T-helper 9 cell (primary cell): ENCODE results near the gene CDH12.
"Not testable (repeated sequence)": the region's sequence is repeated elsewhere in the genome, so short reads cannot be mapped to it uniquely, and the experiment has no call there.

Experiments
- DNase-seq: peaks from one replicate; pipeline ENCODE4 v3.0.0-alpha.2; 2020

CDH12 gene

DNA sequence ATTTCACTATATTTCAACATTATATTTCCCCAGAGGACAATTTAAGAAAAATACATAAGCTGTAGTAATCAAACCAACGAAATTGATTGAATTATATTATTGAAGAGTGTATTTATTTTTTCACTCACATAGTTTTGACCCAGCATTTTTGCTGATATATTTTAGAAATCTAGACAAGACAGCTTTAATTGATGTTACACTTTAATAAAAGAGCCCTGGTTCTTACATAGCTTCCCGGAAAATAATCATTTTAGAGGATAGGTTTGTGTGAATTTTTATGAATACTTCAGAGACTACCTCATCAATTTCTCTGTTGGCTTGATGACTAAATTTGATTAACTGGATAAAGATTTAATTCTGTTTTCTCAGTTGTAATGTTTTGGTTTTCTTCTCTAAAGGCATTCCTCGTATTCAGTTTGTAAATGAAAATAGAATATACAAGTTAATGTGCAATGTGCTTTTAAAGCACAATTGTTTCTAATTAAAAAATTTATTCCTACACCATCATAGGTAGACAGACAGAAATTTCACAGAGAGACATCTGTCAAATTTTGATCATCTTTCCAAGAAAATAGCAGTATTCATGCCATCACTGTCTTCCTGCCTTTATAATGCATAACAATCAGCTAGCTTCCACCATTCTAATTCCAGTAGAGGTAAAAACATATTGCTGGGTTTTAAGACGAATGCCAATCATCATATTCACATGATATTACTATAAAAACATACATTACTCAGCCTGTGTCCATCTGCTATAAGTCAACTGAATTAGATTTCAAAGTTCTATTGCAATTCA, 441.4 kb downstream of the CDH12 start:
- DNase-seq: no peak

DNA sequence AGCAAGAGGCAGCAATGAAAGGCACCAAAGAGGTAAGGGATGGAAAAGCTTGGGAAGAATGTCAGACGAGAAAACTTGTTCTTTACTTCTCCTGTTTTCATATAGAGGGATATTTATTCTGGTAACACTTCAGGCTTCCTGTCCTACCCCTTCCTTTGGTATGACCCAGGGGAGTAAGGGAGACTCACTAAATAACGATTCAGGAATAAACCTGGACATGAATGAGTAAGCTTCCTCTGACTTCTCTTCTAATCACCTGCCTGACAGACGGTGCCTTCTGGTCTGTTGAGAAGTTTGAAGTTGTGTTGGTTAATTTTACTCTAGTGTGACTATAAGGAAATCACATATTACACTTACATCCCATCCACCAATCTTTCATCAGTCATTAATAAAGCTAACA, 461.2 kb downstream of the CDH12 start:
- no peak for DNase-seq

DNA sequence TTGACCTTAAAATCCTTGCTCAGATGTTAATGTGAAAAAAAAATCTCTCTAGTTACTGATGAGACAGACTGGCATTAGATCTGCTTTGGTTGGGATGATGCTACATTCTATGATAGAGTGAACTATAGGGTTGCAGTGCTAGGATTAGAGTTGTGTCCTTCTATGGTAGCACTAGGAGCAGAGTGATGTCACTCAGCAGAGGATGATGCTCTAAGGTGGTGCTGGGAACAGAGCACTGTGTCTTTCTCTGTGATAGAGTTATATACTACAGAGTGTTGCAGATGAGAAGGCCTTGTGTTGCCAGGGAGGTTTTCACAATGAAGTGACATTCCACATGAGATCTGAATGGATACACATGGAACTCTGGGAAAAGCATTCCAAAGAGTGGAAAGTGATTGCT, 462.3 kb downstream of the CDH12 start:
- no peak for DNase-seq

DNA sequence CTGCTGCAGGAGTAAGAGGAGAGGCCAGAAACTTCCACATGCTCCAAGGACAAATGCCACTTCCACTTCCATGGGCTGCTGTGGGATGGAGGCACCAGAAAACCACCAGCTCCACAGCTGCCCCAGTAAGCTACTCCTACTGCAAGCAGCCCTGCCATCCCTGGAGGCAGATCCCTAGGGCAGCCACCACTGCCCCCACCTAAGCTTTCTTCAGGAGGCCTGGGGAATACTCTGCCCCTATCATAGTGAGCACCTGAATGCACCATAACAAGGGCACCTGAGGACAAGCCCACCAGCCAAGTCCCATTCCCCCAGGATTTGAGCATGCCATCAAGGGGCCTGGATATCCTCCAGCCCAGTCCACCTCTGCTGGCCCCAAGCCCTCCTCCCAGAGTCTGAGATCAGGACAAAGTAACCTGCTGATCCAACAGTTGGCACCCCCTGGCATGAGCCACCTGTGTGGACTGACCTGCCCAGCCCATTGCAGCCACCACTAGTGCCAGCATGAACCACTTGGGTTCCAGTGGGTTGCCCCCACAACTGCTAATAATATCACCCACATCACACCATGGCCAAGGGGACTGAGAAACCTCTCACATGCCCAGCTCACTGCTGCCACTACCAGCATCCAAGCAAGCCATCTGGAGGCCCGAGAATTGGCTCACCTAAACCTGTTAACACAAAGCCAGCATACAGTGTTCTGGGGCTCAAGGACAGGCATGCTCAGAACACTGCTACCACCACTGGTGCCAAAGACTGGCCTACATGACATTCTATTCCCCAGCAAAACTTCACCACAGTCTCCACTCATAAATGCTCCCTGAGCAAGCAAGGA, 480.1 kb downstream of the CDH12 start:
- DNase-seq: no peak

DNA sequence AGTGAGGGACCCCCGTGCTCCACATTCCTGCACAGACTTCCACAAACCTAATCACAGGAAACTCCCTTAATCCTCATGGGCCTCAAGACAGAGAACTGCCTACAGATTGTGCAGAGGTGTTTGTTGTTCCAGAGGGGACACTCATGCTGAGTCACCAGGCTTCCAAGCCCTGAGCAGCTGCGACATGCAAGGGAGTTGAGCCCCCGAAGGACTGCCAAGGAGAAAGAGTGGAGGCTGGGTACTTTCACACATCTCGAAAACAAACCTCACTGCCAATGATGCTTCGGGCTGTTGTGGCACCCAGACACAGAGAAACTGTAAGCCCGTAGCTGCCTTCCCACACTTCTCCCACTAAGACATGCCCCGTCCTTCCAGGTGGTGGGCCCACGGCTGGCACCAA, 480.8 kb downstream of the CDH12 start:
- DNase-seq: no peak

DNA sequence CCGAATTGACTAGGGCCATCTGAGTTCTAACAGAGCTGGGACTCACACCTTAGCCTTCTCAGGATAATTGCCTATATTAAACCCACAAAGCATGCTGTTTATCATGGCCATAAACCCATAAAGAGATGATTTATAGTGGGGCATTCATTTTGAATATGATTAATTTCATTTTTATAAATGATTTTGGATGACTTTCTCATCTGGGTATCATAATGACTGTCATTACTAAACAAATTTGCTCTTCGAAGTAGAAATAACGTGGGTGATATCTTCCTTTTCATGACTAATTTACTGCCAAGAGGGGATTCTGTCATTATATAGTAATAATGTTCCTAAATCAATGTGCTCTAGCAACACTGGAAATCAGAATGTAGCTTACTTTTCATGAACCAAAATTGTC, 498.2 kb downstream of the CDH12 start:
- DNase-seq: no peak

DNA sequence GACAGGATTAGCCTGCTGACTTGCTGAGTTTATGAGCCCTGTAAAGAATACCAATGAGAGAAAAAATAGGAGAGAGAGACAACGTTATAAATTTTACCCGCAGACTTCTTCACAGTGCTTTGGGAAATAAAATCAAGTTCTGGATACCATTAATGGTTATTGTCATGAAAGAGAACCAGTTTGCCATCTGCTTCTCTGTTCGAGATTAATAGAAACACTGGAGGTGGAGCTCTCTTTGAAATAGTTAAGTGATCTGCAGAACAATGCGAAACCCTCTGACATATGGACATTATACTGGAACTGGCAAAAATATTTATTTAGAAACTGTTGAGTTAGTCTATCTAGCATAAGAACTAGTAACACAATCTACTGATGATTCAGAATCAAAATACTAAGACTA, 500.7 kb downstream of the CDH12 start:
- DNase-seq: no peak

DNA sequence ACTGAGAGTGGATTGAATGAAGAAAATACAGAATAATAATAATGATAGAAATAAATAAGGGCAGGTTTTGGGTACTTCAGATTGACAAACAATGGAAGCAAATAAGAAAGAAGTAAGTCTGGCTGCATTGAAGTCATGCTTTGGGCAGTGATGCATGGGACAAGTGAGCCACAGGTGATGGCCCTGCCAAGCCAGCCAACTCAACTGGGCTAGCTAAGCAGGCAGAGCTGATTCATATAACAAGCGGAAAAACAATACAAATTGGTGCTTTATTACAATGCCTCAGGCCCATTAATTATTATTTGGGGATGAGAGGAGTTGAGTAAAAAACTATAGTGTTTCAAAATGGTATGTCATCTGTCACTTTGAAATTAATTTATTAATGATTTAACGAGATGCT, 502.0 kb downstream of the CDH12 start:
- DNase-seq: no peak

DNA sequence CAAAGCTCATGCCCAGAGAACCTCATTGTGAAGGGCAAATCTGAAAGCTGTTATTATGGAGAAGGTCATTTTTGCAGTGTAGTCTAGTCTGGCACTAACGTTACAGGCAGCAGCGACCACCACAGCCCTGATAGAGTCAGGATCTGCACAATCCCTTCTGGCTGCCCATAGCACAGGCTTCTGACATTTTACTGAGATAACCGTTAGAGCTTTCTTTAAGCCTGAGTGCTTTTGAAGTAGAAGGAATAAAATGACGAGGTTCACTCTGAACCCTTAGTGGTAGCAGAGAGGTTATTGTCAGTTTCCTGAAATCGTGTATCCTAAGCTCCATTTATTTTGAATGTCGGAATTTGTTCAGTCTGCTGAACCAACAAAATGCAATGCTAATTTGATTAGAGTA, 505.1 kb downstream of the CDH12 start:
- DNase-seq: no peak

DNA sequence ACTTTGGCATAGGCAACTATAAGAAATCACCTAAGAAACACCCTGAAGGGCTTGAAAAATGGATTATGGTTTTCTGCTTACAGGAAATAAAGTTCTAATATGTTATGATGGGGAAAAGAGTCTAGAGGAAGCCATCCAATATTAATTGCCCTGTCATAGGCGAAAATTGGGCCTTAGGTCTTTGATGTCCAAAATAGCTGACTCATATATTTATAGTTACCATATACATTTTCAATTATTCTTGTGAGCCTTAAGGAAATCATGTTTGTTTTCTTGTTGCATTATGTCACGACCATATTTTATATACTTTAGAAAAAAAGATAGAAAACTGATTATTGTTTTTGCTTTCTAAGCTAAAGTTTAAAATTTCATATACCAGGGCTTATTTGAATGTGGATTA, 509.1 kb downstream of the CDH12 start:
- DNase-seq: no peak

DNA sequence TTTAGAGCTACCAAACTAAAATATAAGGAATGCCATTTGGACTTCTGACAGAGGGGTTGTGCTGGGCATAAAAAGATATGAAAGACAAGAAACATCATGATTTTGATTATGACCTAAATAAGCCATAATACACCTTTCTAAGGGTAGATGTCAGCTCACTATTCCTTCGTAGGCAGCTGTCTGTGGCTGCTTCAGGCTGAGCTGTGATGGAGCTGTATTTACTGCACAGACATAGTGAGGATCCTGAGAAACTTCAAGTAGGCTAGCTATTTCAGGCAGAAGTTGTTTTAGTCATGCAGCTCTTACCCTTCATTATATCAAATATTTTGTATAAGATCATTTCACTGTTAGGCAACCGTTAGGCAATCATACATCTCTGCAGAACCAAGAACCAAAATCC, 511.7 kb downstream of the CDH12 start:
- DNase-seq: no peak

DNA sequence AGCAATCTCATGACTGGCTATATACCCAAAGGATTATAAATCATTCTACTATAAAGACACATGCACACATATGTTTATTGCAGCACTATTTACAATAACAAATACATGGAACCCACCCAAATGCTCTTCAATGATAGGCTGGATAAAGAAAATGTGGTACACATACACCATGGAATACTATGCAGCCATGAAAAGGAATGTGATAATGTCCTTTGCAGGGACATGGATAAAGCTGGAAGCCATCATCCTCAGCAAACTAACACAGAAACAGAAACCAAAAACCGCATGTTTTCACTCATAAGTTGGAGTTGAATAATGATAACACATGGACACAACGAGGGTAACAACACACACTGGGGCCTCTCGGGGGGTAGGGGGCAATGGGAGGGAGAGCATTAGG, 520.2 kb downstream of the CDH12 start:
- not testable (repeated sequence) for DNase-seq

DNA sequence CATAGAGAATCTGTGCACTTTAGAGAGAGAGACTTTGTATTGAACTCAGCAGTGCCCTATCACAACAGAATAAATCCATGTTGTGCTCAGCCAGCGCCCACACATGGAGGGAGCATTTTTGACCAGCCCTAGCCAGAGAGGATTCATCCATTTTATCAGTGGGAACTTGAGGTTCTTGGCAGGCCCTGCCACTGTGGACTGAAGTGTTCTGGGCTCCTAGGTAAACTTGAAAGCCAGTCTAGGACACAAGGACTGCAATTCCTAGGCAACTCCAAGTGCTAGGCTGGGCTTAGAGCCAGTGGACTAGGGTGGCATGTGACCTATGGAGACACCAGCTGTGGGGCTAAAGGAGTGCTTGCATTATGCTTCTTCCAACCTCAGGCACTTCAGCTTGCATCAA, 523.5 kb downstream of the CDH12 start:
- no peak for DNase-seq

DNA sequence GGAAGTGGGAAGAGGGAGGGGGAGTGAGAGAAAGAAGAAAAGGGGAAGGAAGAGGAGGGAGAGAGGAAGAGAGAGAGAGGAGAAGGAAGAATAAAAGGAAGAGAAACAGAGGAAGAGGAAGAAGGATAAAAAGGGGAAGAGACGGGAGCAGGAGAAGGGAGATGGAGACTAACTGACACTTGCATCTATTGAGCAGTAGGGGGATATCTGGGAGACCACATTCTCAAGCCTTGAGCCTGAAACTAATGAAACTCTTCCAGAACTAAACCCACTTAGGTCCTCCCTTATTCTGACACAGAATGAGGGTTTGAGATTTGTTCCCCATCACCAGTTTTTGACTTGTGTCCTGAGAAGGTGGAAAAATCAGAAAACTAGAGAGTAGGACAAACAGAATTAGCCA, 533.3 kb downstream of the CDH12 start:
- DNase-seq: no peak

DNA sequence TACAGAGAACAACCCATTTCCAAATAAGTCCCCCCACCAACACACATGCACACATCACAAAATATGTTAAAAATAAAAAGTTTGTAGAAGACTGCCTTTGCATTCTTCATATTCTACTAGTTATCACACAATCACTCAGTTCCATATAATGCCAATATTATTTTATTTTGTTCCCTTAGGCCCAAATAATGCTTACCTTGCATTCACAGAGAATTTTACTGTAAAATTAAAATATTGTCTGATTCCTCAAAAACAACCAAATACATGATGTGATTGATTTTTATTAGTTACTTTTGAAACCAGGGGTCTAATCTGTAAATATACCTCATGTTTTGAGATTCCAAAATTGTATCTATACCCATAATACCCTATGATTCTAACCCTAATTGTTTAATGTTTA, 536.9 kb downstream of the CDH12 start:
- no peak for DNase-seq

DNA sequence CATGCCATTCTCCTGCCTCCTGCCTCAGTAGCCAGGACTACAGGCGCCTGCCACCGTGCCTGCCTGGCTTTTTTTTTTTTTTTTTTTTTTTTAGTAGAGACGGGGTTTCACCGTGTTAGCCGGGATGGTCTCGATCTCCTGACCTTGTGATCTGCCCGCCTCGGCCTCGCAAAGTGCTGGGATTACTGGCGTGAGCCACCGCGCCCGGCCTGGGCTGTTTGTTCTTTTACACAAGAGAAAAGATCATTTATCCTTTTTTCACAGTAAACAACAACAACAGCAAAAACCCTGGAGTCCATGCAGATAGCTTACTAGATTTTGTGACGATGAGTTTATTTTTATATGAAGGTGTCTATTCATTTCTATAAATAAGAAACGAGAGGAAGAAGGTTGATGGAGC, 538.1 kb downstream of the CDH12 start:
- DNase-seq: not testable (repeated sequence)

DNA sequence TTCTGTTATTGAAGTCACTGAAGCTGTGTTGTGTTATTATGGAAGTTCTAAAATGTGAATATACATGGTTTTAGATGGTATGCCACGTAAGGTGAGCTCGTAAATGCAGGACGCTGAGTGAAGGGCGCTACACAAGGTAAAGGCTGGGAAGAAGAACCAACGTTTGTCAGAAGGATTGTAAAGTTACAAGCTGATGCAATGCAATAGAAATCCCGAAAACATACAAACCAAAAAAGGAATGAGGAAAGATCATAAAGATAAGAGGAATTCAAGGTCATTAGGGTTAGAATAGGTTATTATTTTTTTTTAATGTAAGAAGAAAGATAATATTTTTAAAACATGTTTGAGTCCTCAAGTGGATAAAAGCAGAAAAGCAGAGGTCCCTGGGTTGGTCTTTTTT, 538.6 kb downstream of the CDH12 start:
- no peak for DNase-seq

DNA sequence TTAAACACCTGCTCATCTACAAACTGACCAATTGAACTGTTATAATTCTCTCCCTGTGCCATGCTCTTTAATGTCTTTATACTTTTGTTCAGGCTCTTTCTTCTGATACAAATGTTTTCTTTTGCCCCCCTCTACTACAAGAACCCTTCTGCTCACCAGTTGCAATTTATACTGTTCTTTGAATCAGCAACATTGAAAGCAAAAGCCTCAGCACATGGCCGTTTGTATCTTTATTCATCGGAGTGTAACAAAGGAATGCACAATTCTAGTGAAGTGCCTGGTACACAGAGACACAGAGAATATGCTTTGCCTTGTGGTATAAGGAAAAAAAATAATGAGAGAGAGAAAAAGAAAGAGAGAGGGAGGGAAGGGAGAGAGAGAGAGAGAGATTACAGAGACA, 547.1 kb downstream of the CDH12 start:
- DNase-seq: no peak

DNA sequence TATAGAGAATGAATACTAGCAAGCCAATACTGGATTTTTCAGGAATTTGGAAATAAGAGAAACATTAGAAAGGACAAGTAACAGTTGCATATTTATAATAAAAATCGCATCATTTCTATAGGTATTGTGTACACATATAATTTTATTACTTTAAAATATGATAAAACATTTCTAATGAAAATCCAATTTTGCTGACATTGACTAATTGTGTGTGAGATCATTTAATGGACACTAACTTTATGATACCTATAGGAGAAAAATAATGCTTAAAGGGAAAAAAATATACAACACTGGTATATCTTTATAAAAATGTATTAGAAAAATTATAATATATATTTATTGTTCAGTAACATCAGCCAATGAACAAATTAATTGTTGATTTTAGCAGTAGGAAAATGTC, 557.3 kb downstream of the CDH12 start:
- no peak for DNase-seq

DNA sequence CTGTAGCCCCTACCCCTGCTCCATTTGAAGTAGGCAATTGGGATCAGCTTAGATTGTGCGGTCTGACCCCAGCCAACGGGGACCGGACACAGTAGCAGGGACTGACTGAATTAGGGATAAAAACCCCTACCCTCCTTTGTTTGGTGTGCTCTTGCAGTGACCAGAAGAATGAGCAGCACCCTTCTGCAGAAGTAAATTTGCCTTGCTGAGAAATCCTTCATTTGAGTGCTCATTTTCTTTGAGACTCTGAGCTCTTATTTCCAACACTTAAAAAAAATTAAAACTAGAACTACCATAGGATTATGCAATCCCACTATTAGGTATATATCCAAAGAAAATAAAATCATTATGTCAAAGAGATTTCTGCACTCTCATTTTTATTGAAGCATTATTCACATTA, 560.0 kb downstream of the CDH12 start:
- DNase-seq: no peak

DNA sequence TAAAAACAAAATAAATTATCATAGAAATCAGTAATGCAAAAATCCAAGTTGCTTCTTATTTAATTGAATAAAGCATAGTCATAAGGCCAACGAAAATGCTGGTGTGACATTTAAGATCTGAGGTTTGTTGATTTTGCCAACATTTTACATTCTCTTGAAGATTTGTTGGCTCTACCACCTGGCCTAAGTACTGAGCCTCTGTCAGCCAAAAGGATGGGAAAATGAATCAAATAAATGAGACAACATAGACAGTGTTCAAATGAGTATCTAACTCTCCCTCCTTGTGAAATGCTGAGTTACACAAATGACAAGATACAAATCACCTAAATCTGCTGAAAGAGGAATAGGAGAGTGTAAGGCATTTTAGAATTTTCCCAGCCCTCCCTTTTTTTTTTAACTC, 575.0 kb downstream of the CDH12 start:
- DNase-seq: no peak

DNA sequence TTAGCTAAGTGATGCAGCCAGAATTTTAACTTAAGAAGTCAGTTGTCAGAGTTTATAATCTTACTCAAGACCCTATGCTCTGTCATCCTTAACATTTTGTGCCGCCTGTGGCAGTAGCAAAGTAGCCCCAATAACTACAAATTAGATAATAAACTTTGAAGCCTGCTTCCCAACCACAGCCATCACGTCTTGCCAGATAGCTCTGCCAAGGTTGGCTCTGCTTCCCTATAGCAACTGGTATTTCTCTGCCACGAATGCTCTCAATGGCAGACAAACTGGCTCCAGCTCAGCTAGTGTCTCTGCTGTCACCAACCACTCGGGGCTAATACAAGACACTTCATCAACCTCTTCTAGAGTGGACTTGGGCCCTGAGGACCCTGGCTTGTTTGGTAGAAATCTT, 576.1 kb downstream of the CDH12 start:
- DNase-seq: no peak

DNA sequence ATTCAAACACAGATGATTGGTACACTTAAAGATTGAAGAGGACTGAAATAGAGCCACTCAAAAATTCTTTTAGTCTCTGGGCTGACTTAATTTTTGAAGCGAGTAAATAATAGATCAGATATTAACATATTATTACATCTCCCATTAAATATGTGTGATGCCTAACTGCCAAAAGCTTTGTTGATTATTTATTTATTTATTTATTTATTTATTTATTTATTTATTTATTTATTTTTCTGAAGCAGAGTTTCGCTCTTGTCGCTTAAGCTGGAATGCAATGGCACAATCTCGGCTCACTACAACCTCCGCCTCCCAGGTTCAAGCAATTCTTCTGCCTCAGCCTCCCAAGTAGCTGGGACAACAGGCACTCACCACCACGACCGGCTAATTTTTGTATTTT, 587.3 kb downstream of the CDH12 start:
- DNase-seq: not testable (repeated sequence)

DNA sequence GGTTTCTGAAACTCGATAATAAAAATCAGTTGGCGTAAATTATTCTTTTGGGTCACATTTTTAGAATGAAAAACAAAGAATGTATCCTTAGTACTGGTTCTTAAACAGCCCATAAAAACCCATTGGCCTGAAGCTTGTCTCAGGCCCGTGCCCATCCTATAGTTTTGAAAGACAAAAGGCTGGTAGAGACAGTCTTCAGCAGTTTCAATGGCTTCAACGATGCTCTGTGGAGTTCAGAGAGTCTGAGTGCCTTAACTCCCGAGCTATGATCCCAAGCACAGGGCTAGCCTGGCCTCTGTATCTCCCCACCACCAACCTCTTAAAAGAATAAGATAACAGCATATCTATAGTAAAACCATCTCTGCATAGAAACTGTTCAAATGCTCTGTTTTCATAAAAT, 595.0 kb downstream of the CDH12 start:
- no peak for DNase-seq
